Breast epithelium (tissue), 3 donors: ENCODE results near the gene PCMTD2.

ENCODE experiments used
- CTCF ChIP-seq, 3 donors: fragments of 450-650 bp; IDR thresholded peaks; one replicate each; pipeline ENCODE4 v1.5.1; 2016 to 2017; ENCODE audit warnings: antibody characterized with exemption in 3 of 3, mild to moderate bottlenecking in 3 of 3, moderate library complexity in 3 of 3
- POLR2AphosphoS5 ChIP-seq, 3 donors: sonication (generic); formaldehyde crosslinking; IDR thresholded peaks; one replicate each; pipeline ENCODE4 v1.6.1; 2017; ENCODE audit warnings: antibody characterized with exemption in 3 of 3

GRCh38 chr20:64280460-64280843 lies 24.9 kb downstream of the PCMTD2 start:
- TF ChIP-seq CTCF (IDR thresholded peaks at IDR 0.05), result no peak
- no peak for TF ChIP-seq POLR2AphosphoS5 (IDR thresholded peaks at IDR 0.05)
